ENCODE measurements around the gene SUPT4H1. TPM values are rescaled to one million over a fixed set of nuclear protein-coding genes. Genes with fewer than 3 reads are reported as not detected.

SUPT4H1 gene
- total and polyA plus RNA-seq, 2 of the 4 experiments (the other 2 are of a cell fraction) = 51.6 to 129 TPM

DNA sequence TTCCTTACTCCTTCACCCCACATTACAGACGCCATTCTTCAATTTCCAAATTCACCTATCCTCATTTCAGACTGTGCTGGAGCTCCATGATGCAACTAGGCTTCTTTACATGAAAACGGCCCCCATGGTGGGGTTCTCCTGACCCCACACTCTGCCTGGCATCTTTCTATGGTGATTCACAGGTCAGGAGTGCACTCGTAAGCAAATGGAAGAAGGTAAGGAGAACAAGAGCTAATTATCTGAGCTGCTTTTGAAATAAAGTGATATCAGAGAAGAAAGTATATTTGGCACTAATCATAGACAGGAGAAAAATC lies 27.5 kb upstream of the SUPT4H1 start:
- Histone ChIP-seq H3K4me2 (ENCODE audit: low read depth, low read length) (no peak overlapping the region), H4K5ac (ENCODE audit: low read depth, low read length) (no peak overlapping the region), H3K56ac (ENCODE audit: extremely low read depth, insufficient read depth, low read length) (no peak overlapping the region), H3K4me1 (ENCODE audit: control insufficient read depth, insufficient read depth, low read length) (no peaks in the 10 kb centered on the region), H4K91ac (ENCODE audit: insufficient read depth, low read depth, low read length) (no peak overlapping the region), H3K36me3 (ENCODE audit: control insufficient read depth, insufficient read depth, low read length) (no peaks in the 10 kb centered on the region), H4K8ac (ENCODE audit: low read depth in 2 of 2, low read length in 2 of 2) (no peak overlapping the region), H2AFZ (replicated peaks; ENCODE audit: low read length, poor library complexity) (no peak overlapping the region), H2BK15ac (ENCODE audit: low read depth, low read length) (no peak overlapping the region), H2AK9ac (replicated peaks; ENCODE audit: low read depth, low read length, poor library complexity) (no peak overlapping the region), H3K9me3 (ENCODE audit: control insufficient read depth, insufficient read depth, low read length) (no peaks in the 10 kb centered on the region), H3K27ac (ENCODE audit: insufficient read depth, low read length) (no peak overlapping the region), H2AK5ac (ENCODE audit: low read depth, low read length) (no peak overlapping the region), H3K4ac (ENCODE audit: low read depth, low read length) (no peak overlapping the region), H3K9ac (ENCODE audit: low read depth, low read length) (no peak overlapping the region), H3K23ac (ENCODE audit: low read depth, low read length) (no peak overlapping the region), H3K4me3 (ENCODE audit: insufficient read depth, low read depth, low read length) (no peak overlapping the region), H3K18ac (ENCODE audit: low read depth, low read length) (no peak overlapping the region), H3K14ac (replicated peaks; ENCODE audit: low read depth, low read length) (no peak overlapping the region), H4K20me1 (ENCODE audit: insufficient read depth, low read length) (no peaks in the 10 kb centered on the region), H2BK5ac (ENCODE audit: low read depth, low read length, poor library complexity, severe bottlenecking) (no peak overlapping the region), H3K9me1 (ENCODE audit: insufficient read depth, low read length) (no peaks in the 10 kb centered on the region), H2BK20ac (ENCODE audit: low read depth, low read length) (no peak overlapping the region), H3K27me3 (ENCODE audit: control insufficient read depth, insufficient read depth, low read length) (peaks cover 23% of the 10 kb centered on the region), H2BK120ac (ENCODE audit: low read depth, low read length) (no peak overlapping the region), H3K79me1 (ENCODE audit: low read depth in 1 of 2, low read length in 2 of 2) (no peaks in the 10 kb centered on the region)
- CTCF ChIA-PET = no interaction called here
- DNase-seq (no peak), ATAC-seq (ENCODE audit: low read depth) (no peak)
- no TSS peak for BruUV-seq (replicated peaks)
- dilution Hi-C loops (cut with HindIII; ENCODE audit: low sequenced_read_pairs, unreplicated experiment) (no loop called here), intact Hi-C loops (cut with micrococcal nuclease) (no loop called here), in situ Hi-C loops (cut with MboI; ENCODE audit: low sequenced_read_pairs) (no loop called here)
- TF ChIP-seq MAZ (IDR thresholded peaks at IDR 0.05; ENCODE audit: borderline replicate concordance, low read depth, low read length) (no peak), MXI1 (IDR thresholded peaks at IDR 0.05; ENCODE audit: borderline replicate concordance, low read depth, low read length) (no peak)
- TF ChIP-seq, protein P1, sequence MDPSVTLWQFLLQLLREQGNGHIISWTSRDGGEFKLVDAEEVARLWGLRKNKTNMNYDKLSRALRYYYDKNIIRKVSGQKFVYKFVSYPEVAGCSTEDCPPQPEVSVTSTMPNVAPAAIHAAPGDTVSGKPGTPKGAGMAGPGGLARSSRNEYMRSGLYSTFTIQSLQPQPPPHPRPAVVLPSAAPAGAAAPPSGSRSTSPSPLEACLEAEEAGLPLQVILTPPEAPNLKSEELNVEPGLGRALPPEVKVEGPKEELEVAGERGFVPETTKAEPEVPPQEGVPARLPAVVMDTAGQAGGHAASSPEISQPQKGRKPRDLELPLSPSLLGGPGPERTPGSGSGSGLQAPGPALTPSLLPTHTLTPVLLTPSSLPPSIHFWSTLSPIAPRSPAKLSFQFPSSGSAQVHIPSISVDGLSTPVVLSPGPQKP (IDR thresholded peaks at IDR 0.05; ENCODE audit: borderline replicate concordance, low read depth, low read length) = no peak
- WGBS, 2 experiments (ENCODE audit: extremely low coverage in 2 of 2, insufficient read length in 1 of 2) = no CpG with 5 or more reads among the region's 3 CpGs
- POLR2A ChIA-PET (ENCODE audit: unreplicated experiment) = no interaction called here

Measured in IMR-90 (cell line).